Liver (tissue), 3 donors: ENCODE measurements around the gene CAMKMT.
A peak's percentile ranks its signal among the peaks of the same experiment; 100 is the strongest.

Experiments used
- RAD21 ChIP-seq, 2 donors: IDR thresholded peaks; 2 replicates each; pipeline ENCODE4 v1.6.1; 2016; ENCODE audit warnings: antibody characterized with exemption in 2 of 2, mild to moderate bottlenecking in 2 of 2
- TF ChIP-seq, protein P1 (sequence below): IDR thresholded peaks from 2 replicates; pipeline ENCODE4 v1.6.1; 2016; ENCODE audit warnings: antibody characterized with exemption, mild to moderate bottlenecking
- TF ChIP-seq, protein P2 (sequence below): IDR thresholded peaks from 2 replicates; pipeline ENCODE4 v1.6.1; 2016; ENCODE audit warnings: antibody characterized with exemption
- TF ChIP-seq, protein P3 (sequence below): fragments of 150-350 bp; IDR thresholded peaks from 2 replicates; pipeline ENCODE4 v1.5.1; 2017; ENCODE audit warnings: improper control_type of control experiment, low read depth, low read length; ENCODE audit not compliant: missing input control
- donor health status: healthy.
- donor health status: healthy.

DNA sequence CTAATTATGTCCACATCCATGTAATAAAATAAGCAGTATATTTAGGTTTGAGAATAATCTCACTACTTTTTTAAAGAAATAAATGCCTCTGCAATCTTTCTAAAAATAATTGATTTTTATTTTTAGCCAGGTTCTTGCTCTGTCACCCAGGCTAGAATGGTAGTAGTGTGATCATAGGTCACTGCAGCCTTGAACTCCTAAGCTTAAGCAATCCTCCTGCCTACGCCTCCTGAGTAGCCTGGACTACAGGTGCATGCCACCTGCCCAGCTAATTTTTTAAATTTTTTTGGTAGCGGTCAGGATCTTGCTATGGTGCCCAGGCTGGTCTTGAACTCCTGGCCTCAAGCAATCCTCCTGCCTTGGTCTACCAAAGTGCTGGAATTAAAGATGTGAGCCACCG is 133.3 kb downstream of the CAMKMT start:
- TF ChIP-seq, protein P1, sequence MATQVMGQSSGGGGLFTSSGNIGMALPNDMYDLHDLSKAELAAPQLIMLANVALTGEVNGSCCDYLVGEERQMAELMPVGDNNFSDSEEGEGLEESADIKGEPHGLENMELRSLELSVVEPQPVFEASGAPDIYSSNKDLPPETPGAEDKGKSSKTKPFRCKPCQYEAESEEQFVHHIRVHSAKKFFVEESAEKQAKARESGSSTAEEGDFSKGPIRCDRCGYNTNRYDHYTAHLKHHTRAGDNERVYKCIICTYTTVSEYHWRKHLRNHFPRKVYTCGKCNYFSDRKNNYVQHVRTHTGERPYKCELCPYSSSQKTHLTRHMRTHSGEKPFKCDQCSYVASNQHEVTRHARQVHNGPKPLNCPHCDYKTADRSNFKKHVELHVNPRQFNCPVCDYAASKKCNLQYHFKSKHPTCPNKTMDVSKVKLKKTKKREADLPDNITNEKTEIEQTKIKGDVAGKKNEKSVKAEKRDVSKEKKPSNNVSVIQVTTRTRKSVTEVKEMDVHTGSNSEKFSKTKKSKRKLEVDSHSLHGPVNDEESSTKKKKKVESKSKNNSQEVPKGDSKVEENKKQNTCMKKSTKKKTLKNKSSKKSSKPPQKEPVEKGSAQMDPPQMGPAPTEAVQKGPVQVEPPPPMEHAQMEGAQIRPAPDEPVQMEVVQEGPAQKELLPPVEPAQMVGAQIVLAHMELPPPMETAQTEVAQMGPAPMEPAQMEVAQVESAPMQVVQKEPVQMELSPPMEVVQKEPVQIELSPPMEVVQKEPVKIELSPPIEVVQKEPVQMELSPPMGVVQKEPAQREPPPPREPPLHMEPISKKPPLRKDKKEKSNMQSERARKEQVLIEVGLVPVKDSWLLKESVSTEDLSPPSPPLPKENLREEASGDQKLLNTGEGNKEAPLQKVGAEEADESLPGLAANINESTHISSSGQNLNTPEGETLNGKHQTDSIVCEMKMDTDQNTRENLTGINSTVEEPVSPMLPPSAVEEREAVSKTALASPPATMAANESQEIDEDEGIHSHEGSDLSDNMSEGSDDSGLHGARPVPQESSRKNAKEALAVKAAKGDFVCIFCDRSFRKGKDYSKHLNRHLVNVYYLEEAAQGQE = peak; percentile 28
- TF ChIP-seq, protein P2, sequence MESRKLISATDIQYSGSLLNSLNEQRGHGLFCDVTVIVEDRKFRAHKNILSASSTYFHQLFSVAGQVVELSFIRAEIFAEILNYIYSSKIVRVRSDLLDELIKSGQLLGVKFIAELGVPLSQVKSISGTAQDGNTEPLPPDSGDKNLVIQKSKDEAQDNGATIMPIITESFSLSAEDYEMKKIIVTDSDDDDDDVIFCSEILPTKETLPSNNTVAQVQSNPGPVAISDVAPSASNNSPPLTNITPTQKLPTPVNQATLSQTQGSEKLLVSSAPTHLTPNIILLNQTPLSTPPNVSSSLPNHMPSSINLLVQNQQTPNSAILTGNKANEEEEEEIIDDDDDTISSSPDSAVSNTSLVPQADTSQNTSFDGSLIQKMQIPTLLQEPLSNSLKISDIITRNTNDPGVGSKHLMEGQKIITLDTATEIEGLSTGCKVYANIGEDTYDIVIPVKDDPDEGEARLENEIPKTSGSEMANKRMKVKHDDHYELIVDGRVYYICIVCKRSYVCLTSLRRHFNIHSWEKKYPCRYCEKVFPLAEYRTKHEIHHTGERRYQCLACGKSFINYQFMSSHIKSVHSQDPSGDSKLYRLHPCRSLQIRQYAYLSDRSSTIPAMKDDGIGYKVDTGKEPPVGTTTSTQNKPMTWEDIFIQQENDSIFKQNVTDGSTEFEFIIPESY = no peak
- peak; percentile 18 to 21 for TF ChIP-seq RAD21 (IDR thresholded peaks at IDR 0.05)
- TF ChIP-seq, protein P3, sequence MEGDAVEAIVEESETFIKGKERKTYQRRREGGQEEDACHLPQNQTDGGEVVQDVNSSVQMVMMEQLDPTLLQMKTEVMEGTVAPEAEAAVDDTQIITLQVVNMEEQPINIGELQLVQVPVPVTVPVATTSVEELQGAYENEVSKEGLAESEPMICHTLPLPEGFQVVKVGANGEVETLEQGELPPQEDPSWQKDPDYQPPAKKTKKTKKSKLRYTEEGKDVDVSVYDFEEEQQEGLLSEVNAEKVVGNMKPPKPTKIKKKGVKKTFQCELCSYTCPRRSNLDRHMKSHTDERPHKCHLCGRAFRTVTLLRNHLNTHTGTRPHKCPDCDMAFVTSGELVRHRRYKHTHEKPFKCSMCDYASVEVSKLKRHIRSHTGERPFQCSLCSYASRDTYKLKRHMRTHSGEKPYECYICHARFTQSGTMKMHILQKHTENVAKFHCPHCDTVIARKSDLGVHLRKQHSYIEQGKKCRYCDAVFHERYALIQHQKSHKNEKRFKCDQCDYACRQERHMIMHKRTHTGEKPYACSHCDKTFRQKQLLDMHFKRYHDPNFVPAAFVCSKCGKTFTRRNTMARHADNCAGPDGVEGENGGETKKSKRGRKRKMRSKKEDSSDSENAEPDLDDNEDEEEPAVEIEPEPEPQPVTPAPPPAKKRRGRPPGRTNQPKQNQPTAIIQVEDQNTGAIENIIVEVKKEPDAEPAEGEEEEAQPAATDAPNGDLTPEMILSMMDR = no peak
